Heart left ventricle (tissue), 16 donors: ENCODE measurements around the gene ACTR1A. TPM values are rescaled to one million over a fixed set of nuclear protein-coding genes. Genes with fewer than 3 reads are reported as not detected.

Experiments
- ATAC-seq, 4 donors: fragments of 200-7000 bp; cut with Tn5 transposase; one replicate each; pipeline ENCODE4 v1.9.1; 2020 to 2022; ENCODE audit warnings: moderate library complexity in 4 of 4, mild to moderate bottlenecking in 3 of 4, moderate number of reproducible peaks in 1 of 4
- DNase-seq, 5 donors: peaks; one replicate each; pipeline ENCODE4 v3.0.0-alpha.2; 2020
- H3K27ac ChIP-seq, 12 donors: fragments of 200-600 bp; sonication (generic) in 4 of 12; one replicate each; pipeline versions ENCODE4 v1.5.0 to v1.8.0; 2016 to 2022; ENCODE audit warnings: mild to moderate bottlenecking in 2 of 12
- H3K27me3 ChIP-seq, 9 donors: fragments of 200-600 bp; sonication (generic) in 2 of 9; one replicate each; pipeline versions ENCODE4 v1.5.1 to v1.8.0; 2016 to 2022; ENCODE audit warnings: mild to moderate bottlenecking in 3 of 9
- H3K36me3 ChIP-seq, 9 donors: fragments of 200-600 bp; sonication (generic) in 2 of 9; one replicate each; pipeline versions ENCODE4 v1.5.0 to v1.8.0; 2018 to 2022; ENCODE audit warnings: mild to moderate bottlenecking in 2 of 9
- H3K4me1 ChIP-seq, 12 donors: fragments of 200-600 bp; sonication (generic) in 4 of 12; one replicate each; pipeline versions ENCODE4 v1.5.0 to v1.8.0; 2016 to 2022; ENCODE audit warnings: mild to moderate bottlenecking in 3 of 12
- H3K4me3 ChIP-seq, 12 donors: fragments of 200-600 bp; sonication (generic) in 4 of 12; one replicate each; pipeline versions ENCODE4 v1.5.0 to v1.8.0; 2017 to 2022; ENCODE audit warnings: mild to moderate bottlenecking in 9 of 12, moderate library complexity in 4 of 12
- H3K9me3 ChIP-seq, 12 donors: fragments of 200-600 bp; sonication (generic) in 4 of 12; one replicate each; pipeline versions ENCODE4 v1.5.0 to v1.8.0; 2016 to 2022; ENCODE audit warnings: mild to moderate bottlenecking in 1 of 12
- CTCF ChIP-seq, 12 donors: fragments of 200-600 bp; sonication (generic) in 4 of 12; IDR thresholded peaks; one replicate each; pipeline versions ENCODE4 v1.5.0 to v1.8.0; 2018 to 2022; ENCODE audit warnings: antibody characterized with exemption in 12 of 12, mild to moderate bottlenecking in 5 of 12
- POLR2A ChIP-seq, 2 donors: fragments of 450-650 bp; IDR thresholded peaks; one replicate each; pipeline ENCODE4 v1.6.1; 2017; ENCODE audit warnings: antibody characterized with exemption in 2 of 2, mild to moderate bottlenecking in 2 of 2, moderate library complexity in 2 of 2
- WGBS, 4 donors: extraction: QIAGEN DNeasy Blood & Tissue Kit in 2 of 4; methylation state at CpG; one replicate each; pipeline versions ENCODE4 v1.1.5 to v1.1.7; 2013 to 2018; 5-methylcytosine and 5-hydroxymethylcytosine counted together
- intact Hi-C, 10 donors: fragments of 100-400 bp; cut with DNase I; formaldehyde crosslinking; loops; one replicate each; pipeline versions ENCODE4 v1.11.1 to v1.14.2; 2022
- polyA plus RNA-seq, 2 donors: library from polyadenylated mRNA; stranded (reverse); fragments of 200-250 nt; gene quantifications; one replicate each; pipeline ENCODE4 v1.2.3, GENCODE V29; 2013
- total RNA-seq, 9 donors: library from RNA; depleted of rRNA in 2 of 9; stranded (reverse); fragments of >200 nt in 2 of 9; fragmentation: NEBNext Ultra II Directional in 3 of 9; extraction: Animal tissue kit (Norgen Biotek cat#: 25700) in 3 of 9; gene quantifications; one replicate each; pipeline versions ENCODE4 v1.1.0 to v1.2.4, GENCODE V29; 2016 to 2023
- donor health status: ischemic (EF 13 %, LVEDD 7.1; RV severe dilation, severe dysfunction).
- donor health status: healthy with polysubstance abuse.
- donor health status: DM: no; HTN: yes; CAD: no.
- donor health status: DM: no; HTN: no; CAD: no.
- donor health status: ischemic (EF 25% LVEDD 6.9; RV normal size, moderate dysfunction).
- donor health status: ischemic (EF 25% LVEDD 5.7; RV mildly dilated, moderate dysfunction).
- donor health status: healthy.
- donor health status: DM: yes; HTN: yes; CAD: no.
- donor health status: ischemic (EF 35%, LVEDD 5.7; RV mildly dilated, moderate dysfunction).
- donor health status: nonischemic (EF 11% LVEDD 7.7; RV severe dilation, severe dysfunction).
- donor health status: DM: yes; HTN: yes; CAD: no.
- donor health status: PGD.
- donor health status: ischemic (EF 29% LVEDD 5.4; RV normal size, mild dysfunction).
- donor health status: nonischemic (EF 23%, LVEDD 6.1; RV moderate dilation, normal function).

The ACTR1A gene
- total and polyA plus RNA-seq, 11 donors, result 100 to 175 (median 119) TPM

GRCh38 chr10:102546606-102547320 is 44.3 kb upstream of the ACTR1A start:
- H3K27ac ChIP-seq, result no peak overlapping the region
- H3K9me3 ChIP-seq, result no peaks in the 10 kb centered on the region
- intact Hi-C loops, result no loop called here
- H3K36me3 ChIP-seq, result peaks cover 0 to 21% (median 15%) of the 10 kb centered on the region in 9 donors
- no peak for DNase-seq
- peaks cover 0 to 25% (median 8%) of the 10 kb centered on the region in 12 donors for H3K4me1 ChIP-seq
- TF ChIP-seq POLR2A (IDR thresholded peaks at IDR 0.05) (no peak), CTCF (IDR thresholded peaks at IDR 0.05) (no peak)
- 82 to 87% (median 84%) methylated on average over 11 to 12 of the region's 12 CpGs for WGBS, 4 donors
- no peaks in the 10 kb centered on the region for H3K27me3 ChIP-seq
- H3K4me3 ChIP-seq, result no peak overlapping the region
- ATAC-seq, result peak in 1 of 4 donors; percentile 55

- H3K9me3 ChIP-seq, result no peaks in the 10 kb centered on the region
- no peaks in the 10 kb centered on the region for H3K27me3 ChIP-seq
- peaks cover 0 to 15% (median 12%) of the 10 kb centered on the region in 9 donors for H3K36me3 ChIP-seq
- TF ChIP-seq CTCF (IDR thresholded peaks at IDR 0.05) (no peak), POLR2A (IDR thresholded peaks at IDR 0.05) (no peak)
- ATAC-seq (no peak), DNase-seq (no peak)
- H3K27ac ChIP-seq, result no peak overlapping the region
- 12 to 28% (median 15%) methylated on average over 2 of the region's 2 CpGs for WGBS, 4 donors
- intact Hi-C loops, result no loop called here
- no peak overlapping the region for H3K4me3 ChIP-seq
- peaks cover 0 to 25% (median 8%) of the 10 kb centered on the region in 12 donors for H3K4me1 ChIP-seq
Measured at GRCh38 chr10:102545997-102546396, 43.5 kb upstream of the ACTR1A start.

- WGBS, 4 donors, result 90 to 97% (median 95%) methylated on average over 6 to 7 of the region's 7 CpGs
- Histone ChIP-seq H3K9me3 (no peaks in the 10 kb centered on the region), H3K27me3 (no peaks in the 10 kb centered on the region), H3K36me3 (peaks cover 0 to 8% (median 5%) of the 10 kb centered on the region in 9 donors), H3K27ac (no peak overlapping the region), H3K4me1 (peaks cover 0 to 25% (median 8%) of the 10 kb centered on the region in 12 donors), H3K4me3 (no peak overlapping the region)
- DNase-seq (no peak), ATAC-seq (no peak)
- TF ChIP-seq CTCF (IDR thresholded peaks at IDR 0.05), result no peak
- no peak for TF ChIP-seq POLR2A (IDR thresholded peaks at IDR 0.05)
- intact Hi-C loops, result no loop called here
Measured at GRCh38 chr10:102545265-102545871, 42.9 kb upstream of the ACTR1A start.

GRCh38 chr10:102542800-102543418 is 40.4 kb upstream of the ACTR1A start:
- Histone ChIP-seq H3K27ac (no peak overlapping the region), H3K9me3 (no peaks in the 10 kb centered on the region), H3K4me3 (no peak overlapping the region), H3K27me3 (no peaks in the 10 kb centered on the region), H3K36me3 (no peaks in the 10 kb centered on the region), H3K4me1 (peaks cover 0 to 26% (median 9%) of the 10 kb centered on the region in 12 donors)
- intact Hi-C loops, result no loop called here
- no peak for DNase-seq
- TF ChIP-seq POLR2A (IDR thresholded peaks at IDR 0.05), result no peak
- no peak for TF ChIP-seq CTCF (IDR thresholded peaks at IDR 0.05)
- ATAC-seq, result no peak
- 80 to 91% (median 86%) methylated on average over 8 of the region's 8 CpGs for WGBS, 4 donors
